ENCODE data around the gene PTPN5. TPM values are rescaled to one million over a fixed set of nuclear protein-coding genes. Genes with fewer than 3 reads are reported as not detected.

PTPN5 gene
- total and polyA plus RNA-seq, 4 donors: not detected

DNA sequence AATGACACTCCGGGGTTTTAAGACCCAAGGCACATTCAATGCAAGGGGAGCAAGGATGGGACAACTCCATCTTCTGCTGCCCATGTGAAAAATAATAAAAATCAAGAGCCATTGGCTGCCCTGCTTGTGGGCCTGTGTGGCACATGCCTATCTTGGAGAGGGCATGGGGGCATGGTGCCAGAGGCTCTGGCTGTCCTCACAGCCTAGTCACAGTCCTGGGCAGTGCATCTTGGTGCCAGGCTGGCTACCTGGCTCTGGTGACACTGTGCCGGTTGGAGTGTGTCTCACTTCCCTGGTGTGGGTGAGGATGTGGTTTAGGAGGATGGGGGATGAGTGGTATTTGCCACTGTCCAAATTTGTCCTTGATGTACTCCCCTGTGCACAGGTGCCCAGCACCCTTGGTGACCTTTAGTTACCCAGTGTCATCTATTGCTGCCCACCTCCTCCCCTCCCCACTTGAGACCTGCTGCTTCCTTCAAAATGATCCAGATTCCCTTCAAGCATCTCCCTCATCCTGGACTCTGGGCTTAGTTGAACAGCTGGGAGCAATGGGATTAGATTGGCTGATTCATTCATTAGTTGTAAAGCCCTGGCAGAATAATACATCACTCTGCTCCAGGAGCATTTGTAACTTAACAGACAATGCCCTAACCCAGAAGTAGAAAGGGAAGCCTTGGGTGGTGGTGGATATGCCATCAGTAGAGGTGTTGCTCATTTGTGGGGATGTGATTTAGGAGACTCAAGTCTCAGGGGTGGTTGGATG lies 88.4 kb downstream of the PTPN5 start:
- Histone ChIP-seq H3K27ac (ENCODE audit: low read depth in 1 of 2, low read length in 2 of 2) (no peak overlapping the region), H3K4me1 (ENCODE audit: control insufficient read depth in 4 of 4, insufficient read depth in 4 of 4, low read length in 3 of 4) (peaks cover 7 to 26% (median 14%) of the 10 kb centered on the region in 4 donors), H3K9me3 (ENCODE audit: control insufficient read depth in 4 of 4, low read length in 3 of 4) (no peaks in the 10 kb centered on the region), H3K9ac (ENCODE audit: low read depth in 1 of 2, low read length in 2 of 2) (no peak overlapping the region), H3K4me3 (ENCODE audit: low read depth in 1 of 3, low read length in 3 of 3) (no peak overlapping the region), H3K27me3 (ENCODE audit: control insufficient read depth in 4 of 4, insufficient read depth in 4 of 4, low read length in 3 of 4) (no peaks in the 10 kb centered on the region), H3K36me3 (ENCODE audit: control insufficient read depth in 4 of 4, insufficient read depth in 3 of 4, low read depth in 1 of 4, low read length in 3 of 4) (peaks cover 0 to 4% (median 0%) of the 10 kb centered on the region in 4 donors)
- TF ChIP-seq, protein P1, sequence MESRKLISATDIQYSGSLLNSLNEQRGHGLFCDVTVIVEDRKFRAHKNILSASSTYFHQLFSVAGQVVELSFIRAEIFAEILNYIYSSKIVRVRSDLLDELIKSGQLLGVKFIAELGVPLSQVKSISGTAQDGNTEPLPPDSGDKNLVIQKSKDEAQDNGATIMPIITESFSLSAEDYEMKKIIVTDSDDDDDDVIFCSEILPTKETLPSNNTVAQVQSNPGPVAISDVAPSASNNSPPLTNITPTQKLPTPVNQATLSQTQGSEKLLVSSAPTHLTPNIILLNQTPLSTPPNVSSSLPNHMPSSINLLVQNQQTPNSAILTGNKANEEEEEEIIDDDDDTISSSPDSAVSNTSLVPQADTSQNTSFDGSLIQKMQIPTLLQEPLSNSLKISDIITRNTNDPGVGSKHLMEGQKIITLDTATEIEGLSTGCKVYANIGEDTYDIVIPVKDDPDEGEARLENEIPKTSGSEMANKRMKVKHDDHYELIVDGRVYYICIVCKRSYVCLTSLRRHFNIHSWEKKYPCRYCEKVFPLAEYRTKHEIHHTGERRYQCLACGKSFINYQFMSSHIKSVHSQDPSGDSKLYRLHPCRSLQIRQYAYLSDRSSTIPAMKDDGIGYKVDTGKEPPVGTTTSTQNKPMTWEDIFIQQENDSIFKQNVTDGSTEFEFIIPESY (IDR thresholded peaks at IDR 0.05): no peak
- no peak for TF ChIP-seq REST (IDR thresholded peaks at IDR 0.05)
- TF ChIP-seq HNF4G (IDR thresholded peaks at IDR 0.05): no peak
- no peak for TF ChIP-seq MAX (IDR thresholded peaks at IDR 0.05)
- no peak for TF ChIP-seq TAF1 (conservative IDR thresholded peaks at IDR 0.05)
- TF ChIP-seq NR2F2 (IDR thresholded peaks at IDR 0.05): no peak
- no peak for TF ChIP-seq FOXA1 (IDR thresholded peaks at IDR 0.05)
- no peak for TF ChIP-seq CTCF (IDR thresholded peaks at IDR 0.05; ENCODE audit: low read depth, low read length, missing input control)
- TF ChIP-seq EGR1 (IDR thresholded peaks at IDR 0.05; ENCODE audit: low read depth in 2 of 2): no peak
- no peak for TF ChIP-seq FOXA2 (IDR thresholded peaks at IDR 0.05)
- TF ChIP-seq GABPA (IDR thresholded peaks at IDR 0.05 in 1 of 2, conservative IDR thresholded peaks at IDR 0.05 in 1 of 2): no peak
- no peak for TF ChIP-seq SP1 (IDR thresholded peaks at IDR 0.05)
- no peak for TF ChIP-seq RXRA (IDR thresholded peaks at IDR 0.05)
- no peak for TF ChIP-seq RAD21 (IDR thresholded peaks at IDR 0.05)
- TF ChIP-seq JUND (IDR thresholded peaks at IDR 0.05): no peak
- TF ChIP-seq YY1 (IDR thresholded peaks at IDR 0.05): no peak
- 87% methylated on average over 2 of the region's 2 CpGs for WGBS
- no peak for DNase-seq (ENCODE audit: low spot score)
